ENCODE results near the gene FAM169A.
A peak's percentile ranks its signal among the peaks of the same experiment; 100 is the strongest.
"Not testable (repeated sequence)": the region's sequence is repeated elsewhere in the genome, so short reads cannot be mapped to it uniquely, and the experiment has no call there.

Gene FAM169A

GRCh38 chr5:74895906-74896305, 29.7 kb upstream of the FAM169A start:
- peak; percentile 33 for DNase-seq (ENCODE audit: low spot score)

GRCh38 chr5:74894351-74894750, 28.2 kb upstream of the FAM169A start:
- ChIA-PET POLR2A (ENCODE audit: low non-redundant PET) (no interaction called here), CTCF (no interaction called here)
- H3K27ac ChIP-seq, result no peak overlapping the region
- TF ChIP-seq, protein P1, sequence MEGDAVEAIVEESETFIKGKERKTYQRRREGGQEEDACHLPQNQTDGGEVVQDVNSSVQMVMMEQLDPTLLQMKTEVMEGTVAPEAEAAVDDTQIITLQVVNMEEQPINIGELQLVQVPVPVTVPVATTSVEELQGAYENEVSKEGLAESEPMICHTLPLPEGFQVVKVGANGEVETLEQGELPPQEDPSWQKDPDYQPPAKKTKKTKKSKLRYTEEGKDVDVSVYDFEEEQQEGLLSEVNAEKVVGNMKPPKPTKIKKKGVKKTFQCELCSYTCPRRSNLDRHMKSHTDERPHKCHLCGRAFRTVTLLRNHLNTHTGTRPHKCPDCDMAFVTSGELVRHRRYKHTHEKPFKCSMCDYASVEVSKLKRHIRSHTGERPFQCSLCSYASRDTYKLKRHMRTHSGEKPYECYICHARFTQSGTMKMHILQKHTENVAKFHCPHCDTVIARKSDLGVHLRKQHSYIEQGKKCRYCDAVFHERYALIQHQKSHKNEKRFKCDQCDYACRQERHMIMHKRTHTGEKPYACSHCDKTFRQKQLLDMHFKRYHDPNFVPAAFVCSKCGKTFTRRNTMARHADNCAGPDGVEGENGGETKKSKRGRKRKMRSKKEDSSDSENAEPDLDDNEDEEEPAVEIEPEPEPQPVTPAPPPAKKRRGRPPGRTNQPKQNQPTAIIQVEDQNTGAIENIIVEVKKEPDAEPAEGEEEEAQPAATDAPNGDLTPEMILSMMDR (conservative IDR thresholded peaks at IDR 0.05; ENCODE audit: low read depth), result no peak
- DNase-seq (ENCODE audit: low spot score), result no peak

More at GRCh38 chr5:74895906-74896305, 29.7 kb upstream of the FAM169A start:
- ChIA-PET POLR2A (ENCODE audit: low non-redundant PET) (no interaction called here), CTCF (no interaction called here)
- TF ChIP-seq, protein P1 (conservative IDR thresholded peaks at IDR 0.05; ENCODE audit: low read depth), result no peak
- no peak overlapping the region for H3K27ac ChIP-seq

- DNase-seq (ENCODE audit: low spot score), result no peak
- no peak overlapping the region for H3K27ac ChIP-seq
- ChIA-PET CTCF (interaction anchor here (0.6 kb wide), 1 partner anchor 149 kb away, joined by 3 read pairs; no protein-coding TSS in a partner anchor), POLR2A (ENCODE audit: low non-redundant PET) (no interaction called here)
- TF ChIP-seq, protein P1 (conservative IDR thresholded peaks at IDR 0.05; ENCODE audit: low read depth), result no peak
Observed at GRCh38 chr5:74892921-74893320, 26.7 kb upstream of the FAM169A start.

DNA sequence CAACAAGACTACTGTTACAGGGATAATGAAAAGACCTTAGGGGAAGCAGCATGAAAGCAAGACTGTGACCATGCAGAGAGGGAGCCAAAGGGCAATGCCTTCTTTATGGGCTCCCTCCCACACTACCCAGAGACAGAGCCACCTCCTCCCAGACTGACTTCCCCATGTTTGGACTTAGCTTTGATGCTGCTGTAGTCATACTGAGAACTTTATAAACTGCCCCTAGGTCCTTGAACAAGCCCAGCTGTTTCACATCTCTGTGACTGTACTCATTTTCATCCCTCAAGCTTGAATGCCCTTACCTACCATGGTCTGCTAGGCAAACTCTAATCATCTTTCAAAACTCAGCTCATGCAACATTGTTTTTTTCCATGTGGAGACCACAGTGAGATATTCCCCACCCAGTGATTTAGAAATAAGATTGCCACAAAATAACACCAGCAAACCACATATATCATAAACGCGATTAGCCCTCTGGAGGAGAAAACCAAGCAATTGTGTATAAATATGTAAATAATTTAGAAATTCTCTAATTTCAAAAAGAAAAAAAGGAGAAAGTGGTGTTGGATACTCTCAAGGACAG, 23.4 kb upstream of the FAM169A start:
- TF ChIP-seq, protein P1 (conservative IDR thresholded peaks at IDR 0.05; ENCODE audit: low read depth), result no peak
- no peak overlapping the region for H3K27ac ChIP-seq
- no peak for DNase-seq (ENCODE audit: low spot score)
- ChIA-PET POLR2A (ENCODE audit: low non-redundant PET) (no interaction called here), CTCF (interaction anchor here (0.7 kb wide), 1 partner anchor 509 kb away, joined by 4 read pairs; no protein-coding TSS in a partner anchor)

- ChIA-PET CTCF (no interaction called here), POLR2A (ENCODE audit: low non-redundant PET) (no interaction called here)
- no peak overlapping the region for H3K27ac ChIP-seq
- no peak for DNase-seq (ENCODE audit: low spot score)
- TF ChIP-seq, protein P1 (conservative IDR thresholded peaks at IDR 0.05; ENCODE audit: low read depth), result no peak
Observed at GRCh38 chr5:74888117-74888516, 21.9 kb upstream of the FAM169A start.

DNA sequence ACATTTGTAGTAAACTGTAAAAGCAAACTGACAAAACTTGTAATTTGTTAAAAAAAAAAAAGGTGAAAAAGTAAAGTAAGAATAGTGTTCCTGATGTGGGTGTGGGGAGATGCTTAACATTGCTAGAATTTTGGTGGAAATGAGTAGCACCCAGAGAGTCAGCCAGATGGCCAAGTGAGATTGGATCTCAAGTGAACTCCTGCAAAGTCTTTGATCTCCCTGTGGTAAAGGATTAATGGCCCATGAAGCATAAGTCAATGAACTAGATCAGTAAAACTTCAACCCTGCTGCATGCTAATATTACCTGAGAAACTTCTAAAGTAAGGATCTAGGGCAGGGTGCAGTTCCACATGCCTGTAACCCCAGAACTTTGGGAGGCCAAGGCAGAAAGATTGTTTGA, 19.0 kb upstream of the FAM169A start:
- POLR2A ChIA-PET (ENCODE audit: low non-redundant PET), result no interaction called here
- CTCF ChIA-PET, result interaction anchor here (0.6 to 0.7 kb wide), 2 partner anchors 16 to 665 kb away, joined by 3 to 9 read pairs; no protein-coding TSS in a partner anchor
- no peak overlapping the region for H3K27ac ChIP-seq
- DNase-seq (ENCODE audit: low spot score), result no peak
- TF ChIP-seq, protein P1 (conservative IDR thresholded peaks at IDR 0.05; ENCODE audit: low read depth), result no peak

DNA sequence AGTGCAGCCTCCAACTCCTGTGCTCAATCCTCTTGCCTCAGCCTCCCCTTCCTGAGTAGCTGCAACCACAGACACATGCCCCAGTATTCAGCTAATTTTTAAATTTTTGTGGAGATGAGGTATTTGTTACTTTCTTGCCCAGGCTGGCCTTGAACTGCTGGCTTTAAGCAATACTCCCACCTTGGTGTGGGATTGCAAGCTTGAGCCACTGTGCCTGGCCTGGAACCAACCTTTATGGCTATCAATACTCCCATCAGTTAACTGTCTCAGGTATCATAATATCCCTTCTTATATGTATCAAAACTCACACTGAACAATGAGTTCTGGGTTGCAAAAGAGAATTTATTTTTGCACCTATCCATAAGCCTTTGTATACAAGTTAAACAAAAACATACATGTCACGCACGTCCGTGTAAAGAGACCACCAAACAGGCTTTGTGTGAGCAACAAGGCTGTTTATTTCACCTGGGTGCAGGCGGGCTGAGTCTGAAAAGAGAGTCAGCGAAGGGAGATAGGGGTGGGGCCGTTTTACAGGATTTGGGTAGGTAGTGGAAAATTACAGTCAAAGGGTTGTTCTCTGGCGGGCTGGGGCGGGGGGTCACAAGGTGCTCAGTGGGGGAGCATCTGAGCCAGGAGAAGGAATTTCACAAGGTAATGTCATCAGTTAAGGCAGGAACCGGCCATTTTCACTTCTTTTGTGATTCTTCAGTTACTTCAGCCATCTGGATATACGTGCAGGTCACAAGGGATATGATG, 16.4 kb upstream of the FAM169A start:
- CTCF ChIA-PET; DNase-seq (ENCODE audit: low spot score); H3K27ac ChIP-seq; POLR2A ChIA-PET (ENCODE audit: low non-redundant PET): not testable (repeated sequence)

Measured in RWPE1 (cell line).